ENCODE measurements around the gene TNFRSF25. TPM values are rescaled to one million over a fixed set of nuclear protein-coding genes. Genes with fewer than 3 reads are reported as not detected.
"Not testable (repeated sequence)": the region's sequence is repeated elsewhere in the genome, so short reads cannot be mapped to it uniquely, and the experiment has no call there.

The TNFRSF25 gene
- polyA plus RNA-seq, 2 of the 4 experiments (the other 2 are of a cell fraction), result 0.65 to 3.4 TPM

- TF ChIP-seq HES2 (IDR thresholded peaks at IDR 0.05) (no peak), CEBPB (IDR thresholded peaks at IDR 0.05) (no peak), HEYL (CRISPR knock-in tag; IDR thresholded peaks at IDR 0.05) (no peak), ZC3H11A (IDR thresholded peaks at IDR 0.05) (no peak), JUN (IDR thresholded peaks at IDR 0.05) (no peak), NFE2L2 (conservative IDR thresholded peaks at IDR 0.05; ENCODE audit: low read length) (no peak)
- Histone ChIP-seq H3K9me3 (no peaks in the 10 kb centered on the region), H3K4me2 (no peak overlapping the region), H3K27ac (no peak overlapping the region), H3K4me3 (no peak overlapping the region), H3K4me1 (0 out of 3 replicates have a peak, but pooled peaks cover 2% of the 10 kb centered on the region)
- no peak for FAIRE-seq
- POLR2A ChIA-PET, result no interaction called here
- CTCF ChIA-PET, result interaction anchor here (1.0 to 3.0 kb wide), 3 partner anchors 13 to 202 kb away, joined by 3 to 16 read pairs (median 3); no protein-coding TSS in a partner anchor
- no peak for DNase-seq (ENCODE audit: low read depth in 1 of 2, low spot score in 1 of 2)
- WGBS (ENCODE audit: missing lambda C conversion rate), result no CpG with 5 or more reads among the region's 6 CpGs
- no peak for ATAC-seq
These were observed 15.0 kb downstream of the TNFRSF25 start for GRCh38 chr1:6450943-6451373.

GRCh38 chr1:6450486-6450885 lies 15.5 kb downstream of the TNFRSF25 start:
- 79% methylated on average over 8 of the region's 10 CpGs for WGBS (ENCODE audit: missing lambda C conversion rate)
- H3K4me3 ChIP-seq; ATAC-seq; H3K9me3 ChIP-seq; POLR2A ChIA-PET; H3K4me1 ChIP-seq; H3K4me2 ChIP-seq; FAIRE-seq; DNase-seq (ENCODE audit: low read depth in 1 of 2, low spot score in 1 of 2); H3K27ac ChIP-seq: not testable (repeated sequence)
- CTCF ChIA-PET, result interaction anchor here (1.4 to 3.0 kb wide), 3 partner anchors 12 to 205 kb away, joined by 3 to 16 read pairs (median 4); no protein-coding TSS in a partner anchor

- Histone ChIP-seq H3K9me3 (no peaks in the 10 kb centered on the region), H3K27ac (no peak overlapping the region), H3K4me1 (0 out of 3 replicates have a peak, but pooled peaks cover 2% of the 10 kb centered on the region), H3K4me3 (no peak overlapping the region), H3K4me2 (no peak overlapping the region)
- ChIA-PET POLR2A (no interaction called here), CTCF (interaction anchor here (0.6 to 3.0 kb wide), 5 partner anchors 12 to 204 kb away, joined by 3 to 16 read pairs (median 4); no protein-coding TSS in a partner anchor)
- ATAC-seq (no peak), FAIRE-seq (no peak), DNase-seq (ENCODE audit: low read depth in 1 of 2, low spot score in 1 of 2) (no peak)
- WGBS (ENCODE audit: missing lambda C conversion rate), result 81% methylated on average over 4 of the region's 7 CpGs
- TF ChIP-seq FOSB (CRISPR knock-in tag; IDR thresholded peaks at IDR 0.05) (no peak), KDM1A (IDR thresholded peaks at IDR 0.05; ENCODE audit: low read depth) (no peak), REST (IDR thresholded peaks at IDR 0.05) (no peak), PBX3 (IDR thresholded peaks at IDR 0.05) (no peak), BHLHE40 (IDR thresholded peaks at IDR 0.05; ENCODE audit: low read depth, low read length) (no peak), CHD4 (IDR thresholded peaks at IDR 0.05; ENCODE audit: borderline replicate concordance) (no peak)
These were observed 15.9 kb downstream of the TNFRSF25 start for GRCh38 chr1:6450005-6450450.
